ENCODE data around the gene RBM23. TPM values are rescaled to one million over a fixed set of nuclear protein-coding genes. Genes with fewer than 3 reads are reported as not detected.

The RBM23 gene
- total and polyA plus RNA-seq, 9 of the 15 experiments (the other 6 are each of a cell fraction or from before 2014, with no cell fraction given) = 46.0 to 102 (median 58.5) TPM

DNA sequence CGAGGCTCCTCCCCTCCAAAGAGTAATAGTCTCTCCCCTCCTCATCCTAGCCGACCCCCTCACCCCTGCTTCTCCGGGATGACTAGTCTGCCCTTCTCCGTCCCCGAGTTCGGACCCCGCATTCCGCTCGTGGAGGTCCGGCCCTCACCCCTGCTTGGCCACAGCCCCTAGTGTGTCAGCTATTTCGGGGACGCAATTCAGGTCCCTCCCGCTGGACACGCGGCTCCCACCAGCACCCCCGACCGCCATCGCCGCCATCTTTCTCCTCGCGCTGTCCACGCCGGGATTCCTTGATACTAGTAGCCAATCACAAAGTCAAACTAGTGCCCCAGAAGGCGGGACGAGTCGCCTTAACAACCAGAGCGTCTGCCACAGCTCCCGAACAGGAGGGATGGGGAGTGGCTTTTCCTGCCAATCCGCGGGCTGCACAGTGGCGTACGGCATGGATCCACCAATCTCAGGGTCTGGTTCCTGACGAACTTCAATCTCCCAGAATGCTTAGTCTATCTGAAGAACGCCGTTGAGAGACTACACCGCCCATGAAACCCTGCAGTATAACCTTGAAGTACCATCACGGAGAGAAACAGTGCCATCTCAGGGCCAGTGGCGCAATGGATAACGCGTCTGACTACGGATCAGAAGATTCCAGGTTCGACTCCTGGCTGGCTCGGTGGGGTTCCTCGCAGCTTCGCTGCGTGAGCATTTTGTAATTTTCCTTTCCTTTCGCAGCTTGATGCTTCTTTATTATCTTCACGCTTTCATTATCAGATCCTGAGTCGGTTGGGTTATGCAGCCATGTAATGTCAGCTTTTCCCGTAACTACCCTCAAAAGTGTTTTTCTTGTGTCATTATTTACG, 10.4 kb upstream of the RBM23 start, which contains the start of gene PRMT5 (continued):
- TF ChIP-seq, protein P1, sequence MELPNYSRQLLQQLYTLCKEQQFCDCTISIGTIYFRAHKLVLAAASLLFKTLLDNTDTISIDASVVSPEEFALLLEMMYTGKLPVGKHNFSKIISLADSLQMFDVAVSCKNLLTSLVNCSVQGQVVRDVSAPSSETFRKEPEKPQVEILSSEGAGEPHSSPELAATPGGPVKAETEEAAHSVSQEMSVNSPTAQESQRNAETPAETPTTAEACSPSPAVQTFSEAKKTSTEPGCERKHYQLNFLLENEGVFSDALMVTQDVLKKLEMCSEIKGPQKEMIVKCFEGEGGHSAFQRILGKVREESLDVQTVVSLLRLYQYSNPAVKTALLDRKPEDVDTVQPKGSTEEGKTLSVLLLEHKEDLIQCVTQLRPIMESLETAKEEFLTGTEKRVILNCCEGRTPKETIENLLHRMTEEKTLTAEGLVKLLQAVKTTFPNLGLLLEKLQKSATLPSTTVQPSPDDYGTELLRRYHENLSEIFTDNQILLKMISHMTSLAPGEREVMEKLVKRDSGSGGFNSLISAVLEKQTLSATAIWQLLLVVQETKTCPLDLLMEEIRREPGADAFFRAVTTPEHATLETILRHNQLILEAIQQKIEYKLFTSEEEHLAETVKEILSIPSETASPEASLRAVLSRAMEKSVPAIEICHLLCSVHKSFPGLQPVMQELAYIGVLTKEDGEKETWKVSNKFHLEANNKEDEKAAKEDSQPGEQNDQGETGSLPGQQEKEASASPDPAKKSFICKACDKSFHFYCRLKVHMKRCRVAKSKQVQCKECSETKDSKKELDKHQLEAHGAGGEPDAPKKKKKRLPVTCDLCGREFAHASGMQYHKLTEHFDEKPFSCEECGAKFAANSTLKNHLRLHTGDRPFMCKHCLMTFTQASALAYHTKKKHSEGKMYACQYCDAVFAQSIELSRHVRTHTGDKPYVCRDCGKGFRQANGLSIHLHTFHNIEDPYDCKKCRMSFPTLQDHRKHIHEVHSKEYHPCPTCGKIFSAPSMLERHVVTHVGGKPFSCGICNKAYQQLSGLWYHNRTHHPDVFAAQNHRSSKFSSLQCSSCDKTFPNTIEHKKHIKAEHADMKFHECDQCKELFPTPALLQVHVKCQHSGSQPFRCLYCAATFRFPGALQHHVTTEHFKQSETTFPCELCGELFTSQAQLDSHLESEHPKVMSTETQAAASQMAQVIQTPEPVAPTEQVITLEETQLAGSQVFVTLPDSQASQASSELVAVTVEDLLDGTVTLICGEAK (IDR thresholded peaks at IDR 0.05) = peak; percentile 92
- TF ChIP-seq, protein P1 (CRISPR knock-in tag; IDR thresholded peaks at IDR 0.05) = no peak
- peak; percentile 96 for TF ChIP-seq KDM5B (IDR thresholded peaks at IDR 0.05; ENCODE audit: insufficient replicate concordance, low read depth, low read length)
- TF ChIP-seq TAF7 (tag; IDR thresholded peaks at IDR 0.05) = peak; percentile 97
- peak; percentile 58; the same call in 1 of the 2 replicates for TF ChIP-seq GABPB1 (CRISPR knock-in tag; IDR thresholded peaks at IDR 0.05)
- TF ChIP-seq, protein P2, sequence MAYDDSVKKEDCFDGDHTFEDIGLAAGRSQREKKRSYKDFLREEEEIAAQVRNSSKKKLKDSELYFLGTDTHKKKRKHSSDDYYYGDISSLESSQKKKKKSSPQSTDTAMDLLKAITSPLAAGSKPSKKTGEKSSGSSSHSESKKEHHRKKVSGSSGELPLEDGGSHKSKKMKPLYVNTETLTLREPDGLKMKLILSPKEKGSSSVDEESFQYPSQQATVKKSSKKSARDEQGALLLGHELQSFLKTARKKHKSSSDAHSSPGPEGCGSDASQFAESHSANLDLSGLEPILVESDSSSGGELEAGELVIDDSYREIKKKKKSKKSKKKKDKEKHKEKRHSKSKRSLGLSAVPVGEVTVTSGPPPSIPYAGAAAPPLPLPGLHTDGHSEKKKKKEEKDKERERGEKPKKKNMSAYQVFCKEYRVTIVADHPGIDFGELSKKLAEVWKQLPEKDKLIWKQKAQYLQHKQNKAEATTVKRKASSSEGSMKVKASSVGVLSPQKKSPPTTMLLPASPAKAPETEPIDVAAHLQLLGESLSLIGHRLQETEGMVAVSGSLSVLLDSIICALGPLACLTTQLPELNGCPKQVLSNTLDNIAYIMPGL (CRISPR knock-in tag; IDR thresholded peaks at IDR 0.05) = peak; percentile 57; the same call in 1 of the 2 replicates
- TF ChIP-seq SRSF3 (IDR thresholded peaks at IDR 0.05; ENCODE audit: insufficient read depth, low read length) = no peak
- TF ChIP-seq, protein P3, sequence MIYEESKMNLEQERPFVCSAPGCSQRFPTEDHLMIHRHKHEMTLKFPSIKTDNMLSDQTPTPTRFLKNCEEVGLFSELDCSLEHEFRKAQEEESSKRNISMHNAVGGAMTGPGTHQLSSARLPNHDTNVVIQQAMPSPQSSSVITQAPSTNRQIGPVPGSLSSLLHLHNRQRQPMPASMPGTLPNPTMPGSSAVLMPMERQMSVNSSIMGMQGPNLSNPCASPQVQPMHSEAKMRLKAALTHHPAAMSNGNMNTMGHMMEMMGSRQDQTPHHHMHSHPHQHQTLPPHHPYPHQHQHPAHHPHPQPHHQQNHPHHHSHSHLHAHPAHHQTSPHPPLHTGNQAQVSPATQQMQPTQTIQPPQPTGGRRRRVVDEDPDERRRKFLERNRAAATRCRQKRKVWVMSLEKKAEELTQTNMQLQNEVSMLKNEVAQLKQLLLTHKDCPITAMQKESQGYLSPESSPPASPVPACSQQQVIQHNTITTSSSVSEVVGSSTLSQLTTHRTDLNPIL (CRISPR knock-in tag; IDR thresholded peaks at IDR 0.05) = no peak
- peak; percentile 99 for TF ChIP-seq POLR2G (IDR thresholded peaks at IDR 0.05; ENCODE audit: low read depth, low read length)
- no peak for TF ChIP-seq ZNF282 (CRISPR knock-in tag; IDR thresholded peaks at IDR 0.05)
- TF ChIP-seq KDM1A (IDR thresholded peaks at IDR 0.05) = no peak
- peak; percentile 77 for TF ChIP-seq EP300 (IDR thresholded peaks at IDR 0.05; ENCODE audit: low read length)
- TF ChIP-seq CTBP1 (IDR thresholded peaks at IDR 0.05; ENCODE audit: borderline replicate concordance) = peak; percentile 39; the same call in 1 of the 2 replicates
- peak; percentile 67; the same call in 1 of the 2 replicates for TF ChIP-seq JUND (IDR thresholded peaks at IDR 0.05; ENCODE audit: borderline replicate concordance, low read depth, low read length)
- no peak; the same call in 2 of the 3 replicates for TF ChIP-seq JUND (tag; IDR thresholded peaks at IDR 0.05; ENCODE audit: borderline replicate concordance, low read depth, low read length)

Measured in K562 (cell line).